HG03342 (cell line): Measurements from ENCODE around the gene SYCN.
A peak's percentile ranks its signal among the peaks of the same experiment; 100 is the strongest.
"Not testable (repeated sequence)": the region's sequence is repeated elsewhere in the genome, so short reads cannot be mapped to it uniquely, and the experiment has no call there.

Experiments
- ATAC-seq: cut with Tn5 transposase; IDR thresholded peaks from one replicate; pipeline ENCODE4 v1.9.1; 2021; ENCODE audit warnings: mild to moderate bottlenecking, moderate library complexity; ENCODE audit not compliant: unreplicated experiment

The SYCN gene, protein sequence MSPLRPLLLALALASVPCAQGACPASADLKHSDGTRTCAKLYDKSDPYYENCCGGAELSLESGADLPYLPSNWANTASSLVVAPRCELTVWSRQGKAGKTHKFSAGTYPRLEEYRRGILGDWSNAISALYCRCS

DNA sequence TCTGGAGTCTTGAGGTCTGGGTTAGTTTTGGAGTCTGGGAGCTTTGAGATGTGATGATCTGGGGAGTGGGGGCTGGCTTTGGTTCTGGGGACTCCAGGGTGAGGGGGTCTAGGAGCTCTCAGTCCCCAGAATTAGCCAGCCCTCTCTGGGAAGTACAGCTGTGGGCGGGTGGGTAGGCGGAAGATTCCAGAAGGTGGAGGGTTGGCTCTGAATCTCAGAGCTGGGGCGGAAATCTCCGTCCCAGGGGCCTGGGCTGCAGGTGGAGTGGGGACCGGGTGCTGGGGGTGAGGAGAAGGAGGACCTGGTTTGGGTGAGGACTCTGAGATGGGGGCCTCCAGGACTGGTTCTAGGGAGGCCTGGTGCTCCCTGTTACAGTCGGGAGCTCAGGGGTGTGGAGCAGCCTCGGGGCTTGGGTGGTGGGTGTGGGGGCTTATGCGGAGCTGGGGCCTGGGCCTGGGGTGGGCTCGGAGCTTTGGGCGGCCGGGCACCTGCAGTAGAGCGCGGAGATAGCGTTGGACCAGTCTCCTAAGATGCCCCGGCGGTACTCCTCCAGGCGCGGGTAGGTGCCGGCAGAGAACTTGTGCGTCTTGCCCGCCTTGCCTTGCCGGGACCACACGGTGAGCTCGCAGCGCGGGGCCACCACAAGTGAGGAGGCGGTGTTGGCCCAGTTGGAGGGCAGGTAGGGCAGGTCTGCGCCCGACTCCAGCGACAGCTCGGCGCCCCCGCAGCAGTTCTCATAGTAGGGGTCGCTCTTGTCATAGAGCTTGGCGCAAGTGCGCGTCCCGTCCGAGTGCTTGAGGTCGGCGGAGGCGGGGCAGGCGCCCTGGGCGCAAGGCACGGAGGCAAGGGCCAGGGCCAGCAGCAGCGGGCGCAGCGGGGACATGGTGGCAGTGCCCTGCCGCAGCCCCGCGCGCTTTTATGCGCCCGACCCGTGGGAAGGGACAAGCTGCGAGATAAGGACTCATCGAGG is at the start of gene SYCN:
Gene SYCN (minus strand): TSS at position 892 of the 970 bp plus-strand sequence. CDS start 9 bp downstream, at position 883.
- ATAC-seq: no peak

DNA sequence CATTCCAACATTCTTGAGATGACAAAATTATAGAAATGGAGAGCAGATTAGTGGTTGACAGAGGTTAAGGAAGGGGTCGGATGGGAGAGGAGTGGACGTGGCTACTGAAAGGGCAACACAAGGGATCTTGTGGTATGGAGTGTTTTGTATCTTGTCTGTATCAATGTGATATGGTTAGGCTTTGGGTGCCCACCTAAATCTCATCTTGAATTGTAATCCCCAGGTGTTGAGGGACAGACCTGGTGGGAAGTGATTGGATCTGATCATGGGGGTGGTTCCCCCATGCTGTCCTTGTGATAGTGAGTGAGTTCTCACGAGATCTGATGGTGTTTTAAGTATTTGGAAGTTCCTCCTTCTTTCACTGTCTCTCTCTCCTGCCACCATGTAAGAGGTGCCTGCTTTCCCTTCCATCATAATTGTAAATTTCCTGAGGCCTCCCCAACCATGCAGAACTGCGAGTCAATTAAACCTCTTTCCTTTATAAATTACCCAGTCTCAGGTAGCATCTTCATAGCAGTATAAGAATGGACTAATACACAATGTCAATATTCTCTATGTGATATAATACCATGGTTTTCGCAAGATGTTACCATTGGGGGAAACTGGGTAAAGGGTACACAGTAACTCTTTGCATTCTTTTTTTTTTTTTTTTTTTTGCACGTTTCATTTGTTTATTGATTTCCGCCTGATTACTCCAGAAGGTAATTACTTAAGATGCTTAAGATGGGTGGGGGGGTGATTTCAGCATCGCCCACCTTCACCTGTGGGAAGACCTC is 49.5 kb upstream of the SYCN start:
- no peak for ATAC-seq

DNA sequence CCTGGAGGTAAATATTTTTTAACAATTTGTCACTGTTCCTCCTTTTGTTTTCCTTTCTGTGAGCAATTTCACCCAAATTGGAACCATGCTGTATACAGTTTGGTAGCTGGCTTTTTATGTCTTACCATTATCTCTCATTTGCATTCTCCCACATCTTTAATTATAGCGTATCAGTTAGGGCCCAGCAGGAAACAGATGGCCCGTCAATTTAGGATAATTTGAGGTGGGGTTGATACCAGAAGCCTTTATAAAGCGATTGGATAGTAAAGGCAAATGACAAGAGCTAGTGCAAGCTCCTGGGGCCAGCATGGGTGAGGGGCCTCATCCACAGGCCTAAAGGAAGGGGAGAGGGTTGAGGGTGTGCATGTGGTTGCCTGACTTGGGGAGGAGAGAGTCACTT is 48.4 kb upstream of the SYCN start:
- ATAC-seq: no peak

DNA sequence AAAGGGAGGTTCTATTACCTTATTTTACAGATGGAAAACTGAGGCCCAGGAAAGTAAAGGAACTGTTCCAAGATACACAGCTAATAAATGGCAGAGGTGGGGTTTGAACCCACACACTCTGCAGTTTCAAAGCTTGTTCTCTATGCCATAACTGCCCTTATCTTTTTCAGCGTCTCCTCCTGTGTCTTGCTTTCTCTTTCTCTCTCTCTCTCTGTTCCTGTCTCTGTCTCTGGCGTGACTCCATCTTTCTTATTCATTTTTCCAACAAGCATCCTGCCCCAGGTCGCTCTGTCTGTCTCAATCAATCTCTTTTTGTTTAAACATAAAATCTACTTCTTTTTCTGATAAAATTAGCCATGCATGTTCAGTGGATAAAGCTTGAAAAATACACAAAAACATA is 47.8 kb upstream of the SYCN start:
- no peak for ATAC-seq

DNA sequence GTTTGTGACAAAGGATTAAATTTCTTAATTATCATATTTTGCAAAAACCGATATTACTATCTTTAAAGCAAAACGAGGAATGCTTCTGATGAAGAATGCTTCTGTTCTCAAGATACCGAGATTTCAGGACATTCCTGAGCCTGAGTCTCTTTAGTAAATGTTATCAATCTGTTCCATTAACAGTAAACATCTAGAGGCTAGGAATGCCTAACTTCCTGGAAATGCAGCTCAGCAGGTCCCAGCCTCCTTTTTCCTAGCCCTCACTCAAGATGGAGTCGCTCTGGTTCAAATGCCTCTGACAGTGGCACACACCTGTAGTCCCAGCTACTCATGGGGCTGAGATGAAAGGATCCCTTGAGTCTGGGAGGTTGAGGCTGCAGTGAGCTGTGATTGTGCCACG is 47.0 kb upstream of the SYCN start:
- ATAC-seq: no peak

DNA sequence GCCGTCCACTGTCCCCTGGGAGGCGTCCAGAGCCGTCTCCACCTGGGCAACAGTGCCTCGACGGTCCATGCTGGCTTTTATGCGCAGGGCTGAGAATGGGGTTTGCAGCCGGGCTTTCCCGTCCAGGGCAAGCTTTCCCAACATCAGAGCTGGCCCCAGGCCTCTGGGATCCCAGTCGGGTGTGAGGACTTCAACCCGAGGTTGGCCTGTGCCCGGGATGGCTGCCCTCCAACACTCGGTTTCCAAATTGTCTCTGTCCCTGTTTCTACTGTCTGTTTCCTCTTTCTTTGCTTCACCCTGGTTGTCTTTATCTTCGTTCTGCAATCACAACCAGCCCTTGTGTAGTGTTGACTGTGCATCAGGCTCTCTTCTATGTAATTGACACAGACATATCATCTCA is 44.7 kb upstream of the SYCN start, which contains the start of gene IFNL4:
Gene IFNL4 (minus strand): TSS at position 51 of the 400 bp plus-strand sequence.
- ATAC-seq: no peak

DNA sequence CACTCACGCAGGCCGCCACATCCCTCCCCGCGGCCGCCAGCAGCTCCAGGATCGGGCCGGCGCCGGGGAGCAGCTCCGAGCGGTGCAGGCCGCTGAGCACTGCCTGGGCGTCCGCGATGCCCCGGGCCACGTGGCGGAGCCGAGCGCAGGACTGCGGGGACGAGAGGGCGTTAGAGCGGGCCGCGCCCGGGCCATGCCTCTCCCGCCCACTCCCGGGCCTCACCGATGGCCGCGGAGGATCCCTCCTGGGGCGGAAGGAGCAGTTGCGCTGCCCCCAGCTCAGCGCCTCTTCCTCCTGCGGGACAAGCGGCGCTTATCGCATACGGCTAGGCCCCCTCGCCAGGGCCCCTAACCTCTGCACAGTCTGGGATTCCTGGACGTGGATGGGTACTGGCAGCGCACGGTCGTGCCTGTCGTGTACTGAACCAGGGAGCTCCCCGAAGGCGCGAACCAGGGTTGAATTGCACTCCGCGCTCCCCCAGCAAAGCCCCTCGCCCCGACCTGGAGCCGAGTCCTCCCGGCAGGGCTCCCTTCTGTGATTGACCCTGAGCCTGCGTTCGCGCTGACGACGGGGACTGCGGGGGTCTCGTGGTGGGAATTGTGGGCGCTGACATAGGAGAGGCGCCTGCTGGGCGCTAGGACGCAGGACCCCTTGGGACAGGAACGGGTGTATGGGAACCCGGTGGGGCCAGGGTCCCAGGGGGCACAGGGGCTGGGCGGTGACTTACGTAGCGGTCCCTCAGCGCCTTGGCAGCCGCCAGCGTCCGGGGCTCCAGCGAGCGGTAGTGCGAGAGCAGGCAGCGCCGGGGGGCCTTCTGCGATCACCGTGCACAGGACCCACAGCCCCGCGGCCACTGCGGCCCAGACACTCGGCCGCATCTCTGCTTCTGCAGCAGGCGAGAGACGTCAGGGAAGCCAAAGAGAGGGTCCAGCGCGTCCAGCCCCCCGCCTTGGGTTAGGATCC is 43.9 kb upstream of the SYCN start:
- ATAC-seq: no peak

DNA sequence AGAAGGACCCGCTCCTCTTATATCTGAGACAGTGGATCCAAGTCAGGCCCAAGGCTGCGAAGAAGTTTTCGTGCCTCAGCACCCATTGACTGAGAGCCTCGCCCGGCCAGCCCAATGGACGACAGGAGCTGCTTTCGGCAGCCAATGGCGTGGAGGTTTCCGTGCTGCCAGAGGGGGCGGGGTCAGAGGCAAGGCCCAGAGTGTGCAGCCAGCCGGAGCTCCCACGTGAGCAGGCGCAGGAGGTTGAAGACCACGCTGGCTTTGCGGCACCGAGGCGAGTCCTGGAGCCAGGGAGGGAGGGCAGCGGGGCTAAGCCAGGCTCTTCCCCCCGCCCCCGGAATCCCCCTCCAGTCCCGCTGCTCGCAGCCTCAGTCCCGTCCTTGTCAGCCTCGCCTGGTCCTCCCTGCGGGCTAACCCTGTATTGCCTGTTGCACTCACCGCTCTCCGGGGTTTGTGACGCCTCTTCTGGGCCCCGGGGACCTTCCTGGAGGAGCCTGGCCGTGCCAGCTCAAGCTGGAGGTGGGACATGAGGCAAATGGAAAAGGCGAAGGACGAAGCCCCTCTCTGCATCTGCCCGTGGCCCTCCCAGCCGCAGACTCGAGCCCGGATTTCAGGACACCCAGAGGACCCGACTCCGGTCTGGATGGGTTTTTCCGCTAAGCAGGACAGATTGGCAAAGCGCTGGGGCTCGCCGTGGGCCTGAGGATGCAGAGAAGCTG is 43.0 kb upstream of the SYCN start:
- no peak for ATAC-seq

DNA sequence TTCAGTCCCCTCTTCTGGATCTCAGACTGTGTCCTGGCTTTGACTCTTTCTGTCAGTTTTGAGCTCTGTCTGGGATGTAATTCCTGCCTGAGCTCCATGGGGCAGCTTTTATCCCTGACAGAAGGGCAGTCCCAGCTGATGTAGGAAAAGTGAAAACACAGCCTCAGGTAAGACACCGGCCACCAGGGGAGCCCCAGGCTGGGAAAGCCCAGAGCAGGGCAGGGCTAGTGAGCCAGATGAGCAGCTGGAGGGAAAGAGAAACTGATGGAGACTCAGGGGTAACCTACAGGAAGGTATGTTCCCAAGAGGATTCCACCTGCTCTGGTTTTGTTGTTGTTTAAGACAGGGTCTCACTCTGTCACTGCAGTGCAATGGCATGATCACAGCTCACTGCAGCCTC is 41.1 kb upstream of the SYCN start:
- ATAC-seq: not testable (repeated sequence)

DNA sequence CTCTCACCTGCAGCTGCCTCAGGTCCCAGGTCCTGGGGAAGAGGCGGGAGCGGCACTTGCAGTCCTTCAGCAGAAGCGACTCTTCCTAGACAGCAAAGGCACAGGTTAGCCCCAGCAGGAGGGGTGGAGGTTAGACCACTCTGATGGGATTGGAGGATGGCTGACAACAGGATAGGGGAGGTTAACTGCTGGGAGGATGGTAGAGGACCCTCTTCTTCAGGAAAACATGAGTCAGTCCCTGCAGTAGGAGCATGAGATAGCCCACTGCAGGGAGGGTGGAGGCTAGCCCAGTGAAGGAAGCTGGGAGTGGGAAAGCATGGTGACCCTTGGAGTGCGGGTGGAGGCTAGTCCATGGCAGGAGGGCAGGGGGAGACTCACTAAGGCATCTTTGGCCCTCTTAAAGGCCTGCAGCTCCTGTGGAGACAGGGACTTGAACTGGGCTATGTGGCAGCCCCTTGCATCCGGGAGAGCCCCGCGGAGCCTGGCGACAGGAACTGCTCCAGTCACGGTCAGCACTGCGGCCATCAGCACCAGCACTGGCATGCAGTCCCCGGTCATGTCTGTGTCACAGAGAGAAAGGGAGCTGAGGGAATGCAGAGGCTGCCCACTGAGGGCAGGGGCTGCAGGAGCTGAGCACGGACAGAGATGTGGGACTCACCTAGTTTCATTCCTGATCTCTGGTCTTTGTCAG is 40.5 kb upstream of the SYCN start, which contains the start of gene IFNL3:
Gene IFNL3 (minus strand): TSS at position 597 of the 691 bp plus-strand sequence. CDS start 39 bp downstream, at position 558.
- not testable (repeated sequence) for ATAC-seq

DNA sequence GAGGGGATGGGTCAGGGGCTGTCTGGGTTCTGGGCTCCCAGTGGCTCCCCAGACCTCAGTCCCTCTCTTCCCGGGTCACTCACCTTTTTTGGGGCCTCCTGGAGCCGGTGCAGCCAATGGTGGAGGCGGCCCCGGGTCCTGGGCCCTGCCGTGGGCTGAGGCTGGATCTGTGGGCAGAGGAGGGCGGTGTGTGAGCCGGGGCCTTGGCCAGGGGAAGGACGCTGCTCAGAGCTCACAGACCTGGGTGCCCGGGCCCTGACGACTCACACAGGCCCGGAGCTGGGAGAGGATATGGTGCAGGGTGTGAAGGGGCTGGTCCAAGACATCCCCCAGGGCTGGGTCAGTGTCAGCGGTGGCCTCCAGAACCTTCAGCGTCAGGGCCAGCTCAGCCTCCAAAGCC is 39.7 kb upstream of the SYCN start:
- not testable (repeated sequence) for ATAC-seq

DNA sequence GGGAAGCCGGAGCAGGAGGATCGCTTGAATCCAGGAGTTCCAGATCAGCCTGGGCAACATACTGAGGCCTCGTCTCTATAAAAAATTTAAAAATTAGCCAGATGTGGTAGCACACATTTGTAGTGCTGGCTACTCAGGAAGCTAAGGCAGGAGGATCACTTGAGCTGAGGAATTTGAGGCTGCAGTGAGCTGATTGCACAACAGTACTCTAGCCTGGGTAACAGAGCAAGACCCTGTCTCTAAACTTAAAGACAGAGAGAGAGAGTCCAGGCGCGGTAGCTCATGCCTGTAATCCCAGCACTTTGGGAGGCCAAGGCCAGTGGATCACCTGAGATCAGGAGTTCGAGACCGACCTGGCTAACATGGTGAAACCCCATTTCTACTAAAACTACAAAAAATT is 36.4 kb upstream of the SYCN start:
- no peak for ATAC-seq

DNA sequence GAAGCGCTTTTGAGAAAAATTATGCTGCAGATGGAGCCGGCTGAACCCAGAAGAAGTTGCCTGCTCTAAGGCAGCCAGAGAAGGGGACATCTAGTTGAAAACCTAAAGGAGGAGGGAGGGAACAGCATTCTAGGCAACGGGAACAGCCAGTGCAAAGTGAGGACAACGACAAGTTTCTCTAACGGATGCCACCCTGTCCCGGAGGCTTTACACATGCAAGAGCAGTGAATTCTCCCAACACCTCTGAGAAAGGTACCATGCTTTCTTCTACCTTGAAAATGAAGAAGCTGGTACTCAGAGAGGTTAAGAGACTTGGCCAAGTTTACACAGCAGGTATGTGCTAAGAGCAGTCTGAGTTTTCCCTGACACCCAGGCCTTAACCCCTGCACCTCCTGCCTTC is 34.9 kb upstream of the SYCN start:
- no peak for ATAC-seq

DNA sequence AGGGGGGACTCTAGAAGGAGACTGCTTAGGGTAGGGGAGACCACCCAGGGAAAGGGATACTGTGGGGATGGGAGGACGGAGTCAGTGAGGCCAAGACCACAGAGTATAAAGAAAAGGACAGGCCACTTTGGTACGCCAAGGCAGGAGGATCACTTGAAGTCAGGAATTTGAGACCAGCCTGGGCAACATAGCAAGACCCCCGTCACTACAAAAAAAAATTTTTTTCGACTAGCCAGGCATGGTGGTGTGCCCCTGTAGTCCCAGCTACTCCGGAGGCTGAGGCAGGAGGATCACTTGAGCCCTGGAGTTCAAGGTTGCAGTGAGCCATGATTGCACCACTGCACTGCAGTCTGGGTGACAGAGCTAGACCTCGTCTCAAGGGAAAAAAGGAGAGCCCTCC is 34.1 kb upstream of the SYCN start:
- ATAC-seq: no peak

DNA sequence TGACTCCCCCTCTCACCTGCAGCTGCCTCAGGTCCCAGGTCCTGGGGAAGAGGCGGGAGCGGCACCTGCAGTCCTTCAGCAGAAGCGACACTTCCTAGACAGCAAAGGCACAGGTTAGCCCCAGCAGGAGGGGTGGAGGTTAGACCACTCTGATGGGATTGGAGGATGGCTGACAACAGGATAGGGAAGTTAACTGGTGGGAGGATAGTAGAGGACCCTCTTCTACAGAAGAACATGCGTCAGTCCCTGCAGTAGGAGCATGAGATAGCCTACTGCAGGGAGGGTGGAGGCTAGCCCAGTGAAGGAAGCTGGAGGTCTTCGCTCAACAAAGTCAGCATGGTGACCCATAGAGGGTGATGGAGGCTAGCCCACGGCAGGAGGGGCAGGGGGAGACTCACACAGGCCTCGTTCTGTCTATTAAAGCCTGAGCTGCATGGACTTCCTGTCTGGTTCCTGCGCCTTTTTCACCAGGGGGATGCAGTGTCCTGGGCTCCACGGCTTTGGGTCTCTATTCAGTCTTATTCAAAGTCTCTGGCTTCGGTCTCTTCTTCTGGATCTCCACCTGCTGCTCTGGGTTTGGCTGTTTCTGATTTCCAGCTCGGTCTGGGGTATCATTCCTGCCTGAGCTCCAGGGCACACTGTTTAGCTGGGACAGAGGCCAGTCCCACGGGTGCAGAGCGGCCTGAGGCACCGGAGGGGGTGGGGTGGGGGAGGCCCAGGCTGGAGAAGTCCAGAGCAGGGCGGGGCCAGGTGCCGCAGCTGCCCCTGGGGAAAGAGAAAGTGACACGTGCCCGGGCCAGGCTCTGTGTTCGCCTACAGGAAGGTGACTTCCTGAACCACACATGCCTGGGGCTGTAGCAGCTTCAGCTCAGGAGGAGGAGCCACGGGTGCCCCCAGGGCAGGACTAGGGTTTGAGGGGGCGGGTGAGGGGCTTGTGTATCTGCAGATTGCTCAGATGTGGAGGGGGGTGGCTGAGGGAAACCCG is 33.4 kb upstream of the SYCN start:
- ATAC-seq: peak; percentile 58

DNA sequence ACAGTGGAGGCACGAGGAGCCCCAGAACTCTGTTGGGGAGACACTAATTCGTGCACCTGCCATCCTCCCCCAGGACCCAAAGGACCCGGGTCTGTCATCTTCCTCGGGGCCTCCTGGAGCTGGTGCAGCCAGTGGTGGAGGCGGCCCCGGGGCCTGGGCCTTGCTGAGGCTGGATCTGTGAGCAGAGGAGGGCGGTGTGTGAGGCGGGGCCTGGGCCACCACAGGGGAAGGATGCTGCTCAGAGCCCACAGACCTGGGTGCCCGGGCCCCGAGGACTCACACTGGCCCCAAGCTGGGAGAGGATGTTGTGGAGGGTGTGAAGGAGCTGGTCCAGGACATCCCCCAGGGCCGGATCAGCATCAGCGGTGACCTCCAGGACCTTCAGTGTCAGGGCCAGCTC is 32.5 kb upstream of the SYCN start:
- ATAC-seq: no peak

DNA sequence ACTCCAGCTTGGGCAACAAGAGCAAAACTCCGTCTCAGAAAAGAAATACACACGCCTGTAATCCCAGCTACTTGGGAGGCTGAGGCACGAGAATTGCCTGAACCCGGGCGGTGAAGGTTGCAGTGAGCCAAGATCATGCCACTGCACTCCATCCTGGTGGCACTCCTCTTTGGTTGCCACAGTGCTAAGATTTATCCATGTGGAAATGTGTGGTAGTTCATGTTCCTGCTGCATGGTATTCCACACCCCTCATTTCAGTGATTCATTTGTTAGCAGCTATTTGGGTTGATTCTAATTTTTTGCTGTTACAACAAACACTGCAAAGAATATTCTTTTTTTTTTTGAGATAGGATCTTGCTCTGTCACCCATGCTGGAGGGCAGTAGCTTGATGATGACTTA is 28.6 kb upstream of the SYCN start:
- ATAC-seq: no peak
